Left lung (tissue), 10 donors: ENCODE measurements around the gene IER5. TPM values are rescaled to one million over a fixed set of nuclear protein-coding genes. Genes with fewer than 3 reads are reported as not detected.

Experiments
- ATAC-seq: fragments of 200-7000 bp; cut with Tn5 transposase; one replicate; pipeline ENCODE4 v1.9.1; 2020; ENCODE audit warnings: moderate library complexity
- DNase-seq, 4 donors: peaks; one replicate each; pipeline ENCODE4 v3.0.0-alpha.2; 2013 to 2020
- H3K27ac ChIP-seq, 2 donors: fragments of 200-600 bp; sonication (generic) in 1 of 2; one replicate each; pipeline versions ENCODE4 v1.5.0 to v1.8.0; 2020 to 2021
- H3K27me3 ChIP-seq, 2 donors: fragments of 200-600 bp; sonication (generic) in 1 of 2; one replicate each; pipeline versions ENCODE4 v1.5.0 to v1.8.0; 2020 to 2021
- H3K36me3 ChIP-seq, 2 donors: fragments of 200-600 bp; sonication (generic) in 1 of 2; one replicate each; pipeline versions ENCODE4 v1.5.0 to v1.8.0; 2020 to 2021
- H3K4me1 ChIP-seq, 2 donors: fragments of 200-600 bp; one replicate each; pipeline ENCODE4 v1.8.0; 2021
- H3K4me3 ChIP-seq, 2 donors: fragments of 200-600 bp; sonication (generic) in 1 of 2; one replicate each; pipeline versions ENCODE4 v1.5.0 to v1.8.0; 2020 to 2021; ENCODE audit warnings: mild to moderate bottlenecking in 1 of 2
- H3K9me3 ChIP-seq, 2 donors: fragments of 200-600 bp; sonication (generic) in 1 of 2; one replicate each; pipeline versions ENCODE4 v1.5.0 to v1.8.0; 2020 to 2021
- intact Hi-C, 2 donors: fragments of 100-400 bp; cut with DNase I; formaldehyde crosslinking; loops; one replicate each; pipeline versions ENCODE4 v1.11.2 to v1.14.2; 2022
- polyA plus RNA-seq, 6 donors: library from polyadenylated mRNA; unstranded; fragments of 120-200 nt; gene quantifications; one replicate each; pipeline ENCODE4 v1.2.1, GENCODE V29; 2013; ENCODE audit not compliant: insufficient read length in 6 of 6
- total RNA-seq, 2 donors: library from RNA; stranded (reverse); fragmentation: NEBNext Ultra II Directional; extraction: Animal tissue kit (Norgen Biotek cat#: 25700); gene quantifications; one replicate each; pipeline ENCODE4 v1.2.1, GENCODE V29; 2021
- TF ChIP-seq, protein P1 (sequence below), 2 donors: fragments of 200-600 bp; sonication (generic) in 1 of 2; IDR thresholded peaks; one replicate each; pipeline versions ENCODE4 v1.5.0 to v1.8.0; 2021; ENCODE audit warnings: antibody characterized with exemption in 2 of 2
- donor health status: DM: no; HTN: yes; CAD: no.
- donor health status: DM: no; HTN: no; CAD: no.

IER5 gene
- total and polyA plus RNA-seq, 8 donors, result 5.3 to 26.6 (median 10.6) TPM

DNA sequence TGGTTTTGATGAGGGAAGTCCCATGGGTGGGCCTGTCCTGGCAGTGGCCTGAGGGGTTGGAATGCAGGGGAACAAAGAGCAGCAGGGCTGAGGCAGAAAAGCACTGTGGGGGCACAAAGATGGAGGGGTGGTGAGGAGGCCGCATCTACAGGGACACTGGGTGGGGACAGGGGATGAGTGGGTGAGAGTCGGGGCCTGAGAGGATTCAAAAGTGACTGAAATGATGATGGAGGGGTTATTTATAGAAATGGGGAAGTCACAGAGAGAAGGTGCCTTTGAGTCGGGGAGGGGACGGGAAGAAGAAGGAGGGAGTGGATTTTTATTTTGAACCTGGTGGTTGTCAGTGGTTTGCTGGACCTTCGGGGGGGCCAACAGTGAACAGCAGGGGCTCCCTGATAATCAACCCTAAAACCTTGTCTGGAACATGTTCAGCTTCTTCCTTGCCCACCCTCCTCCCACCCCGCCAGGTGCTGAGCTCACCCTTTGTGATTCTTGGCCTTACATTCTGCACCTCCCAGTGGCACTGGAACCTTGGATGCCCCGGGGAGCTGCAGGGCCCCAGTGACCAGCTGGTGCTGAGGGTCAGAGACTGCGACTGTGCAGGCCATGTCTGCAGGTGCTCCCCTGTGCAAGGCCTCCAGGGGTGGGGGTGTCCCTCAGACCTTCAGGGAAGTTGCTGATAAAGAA, 42.9 kb downstream of the IER5 start:
- H3K27ac ChIP-seq, result peak overlapping the region in 1 of 2 donors; percentile 37
- H3K27me3 ChIP-seq, result no peaks in the 10 kb centered on the region
- intact Hi-C loops, result no loop called here
- no peaks in the 10 kb centered on the region for H3K9me3 ChIP-seq
- no peak overlapping the region for H3K4me3 ChIP-seq
- peaks cover 20 to 91% of the 10 kb centered on the region in 2 donors for H3K4me1 ChIP-seq
- no peaks in the 10 kb centered on the region for H3K36me3 ChIP-seq
- no peak for ATAC-seq
- TF ChIP-seq, protein P1, sequence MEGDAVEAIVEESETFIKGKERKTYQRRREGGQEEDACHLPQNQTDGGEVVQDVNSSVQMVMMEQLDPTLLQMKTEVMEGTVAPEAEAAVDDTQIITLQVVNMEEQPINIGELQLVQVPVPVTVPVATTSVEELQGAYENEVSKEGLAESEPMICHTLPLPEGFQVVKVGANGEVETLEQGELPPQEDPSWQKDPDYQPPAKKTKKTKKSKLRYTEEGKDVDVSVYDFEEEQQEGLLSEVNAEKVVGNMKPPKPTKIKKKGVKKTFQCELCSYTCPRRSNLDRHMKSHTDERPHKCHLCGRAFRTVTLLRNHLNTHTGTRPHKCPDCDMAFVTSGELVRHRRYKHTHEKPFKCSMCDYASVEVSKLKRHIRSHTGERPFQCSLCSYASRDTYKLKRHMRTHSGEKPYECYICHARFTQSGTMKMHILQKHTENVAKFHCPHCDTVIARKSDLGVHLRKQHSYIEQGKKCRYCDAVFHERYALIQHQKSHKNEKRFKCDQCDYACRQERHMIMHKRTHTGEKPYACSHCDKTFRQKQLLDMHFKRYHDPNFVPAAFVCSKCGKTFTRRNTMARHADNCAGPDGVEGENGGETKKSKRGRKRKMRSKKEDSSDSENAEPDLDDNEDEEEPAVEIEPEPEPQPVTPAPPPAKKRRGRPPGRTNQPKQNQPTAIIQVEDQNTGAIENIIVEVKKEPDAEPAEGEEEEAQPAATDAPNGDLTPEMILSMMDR (IDR thresholded peaks at IDR 0.05), result no peak
- DNase-seq, result no peak

DNA sequence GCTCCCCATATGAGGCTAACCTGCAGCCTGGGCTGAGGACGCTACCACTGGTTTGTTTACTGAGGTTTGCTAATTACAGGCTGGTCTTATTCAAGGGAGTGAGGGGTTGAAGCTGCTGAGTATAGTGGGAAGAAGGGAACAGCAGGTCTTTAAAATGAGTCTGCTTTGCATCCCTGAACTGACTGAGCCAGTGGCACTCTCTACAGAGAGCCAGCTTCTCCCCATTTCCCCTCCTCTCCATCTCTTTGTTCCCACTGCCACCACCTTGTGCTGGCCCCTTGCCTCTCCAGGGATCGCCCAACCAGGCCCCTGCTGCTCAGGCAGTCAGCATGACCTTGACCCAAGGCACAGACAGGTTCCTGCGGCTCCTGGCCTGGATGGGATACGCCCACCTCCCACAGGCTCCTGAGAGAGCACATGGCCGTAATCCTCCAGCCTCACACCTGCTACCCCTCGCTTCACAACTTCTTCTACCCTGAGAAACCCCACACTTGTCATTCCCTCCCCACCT, 45.0 kb downstream of the IER5 start:
- Histone ChIP-seq H3K27ac (no peak overlapping the region), H3K36me3 (no peaks in the 10 kb centered on the region), H3K9me3 (no peaks in the 10 kb centered on the region), H3K27me3 (no peaks in the 10 kb centered on the region), H3K4me3 (no peak overlapping the region), H3K4me1 (peaks cover 15 to 72% of the 10 kb centered on the region in 2 donors)
- TF ChIP-seq, protein P1 (IDR thresholded peaks at IDR 0.05), result no peak
- ATAC-seq (no peak), DNase-seq (no peak)
- intact Hi-C loops, result no loop called here

DNA sequence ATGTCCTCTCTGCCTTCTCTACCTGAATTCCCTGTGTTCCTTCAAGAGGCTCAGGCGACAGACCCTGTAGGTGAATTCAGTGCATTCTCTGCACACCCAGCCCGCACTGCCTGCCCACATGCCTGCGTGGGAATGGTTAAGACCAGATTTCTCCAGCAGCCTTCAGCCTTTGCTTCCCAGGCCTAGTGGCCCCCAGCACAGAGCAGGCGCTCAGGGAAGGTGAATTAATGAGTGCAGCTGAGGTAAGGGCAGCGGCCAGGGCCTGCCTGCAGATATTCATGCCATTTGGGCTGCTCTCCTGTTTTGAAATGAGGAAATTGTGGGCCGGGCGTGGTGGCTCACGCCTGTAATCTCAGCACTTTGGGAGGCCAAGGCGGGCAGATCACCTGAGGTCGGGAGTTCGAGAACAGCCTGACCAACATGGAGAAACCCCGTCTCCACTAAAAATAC, 45.5 kb downstream of the IER5 start:
- H3K36me3 ChIP-seq, result no peaks in the 10 kb centered on the region
- peaks cover 13 to 68% of the 10 kb centered on the region in 2 donors for H3K4me1 ChIP-seq
- H3K27me3 ChIP-seq, result no peaks in the 10 kb centered on the region
- ATAC-seq (no peak), DNase-seq (no peak)
- TF ChIP-seq, protein P1 (IDR thresholded peaks at IDR 0.05), result no peak
- H3K9me3 ChIP-seq, result no peaks in the 10 kb centered on the region
- intact Hi-C loops, result no loop called here
- peak overlapping the region in 1 of 2 donors; percentile 81 for H3K27ac ChIP-seq
- no peak overlapping the region for H3K4me3 ChIP-seq

DNA sequence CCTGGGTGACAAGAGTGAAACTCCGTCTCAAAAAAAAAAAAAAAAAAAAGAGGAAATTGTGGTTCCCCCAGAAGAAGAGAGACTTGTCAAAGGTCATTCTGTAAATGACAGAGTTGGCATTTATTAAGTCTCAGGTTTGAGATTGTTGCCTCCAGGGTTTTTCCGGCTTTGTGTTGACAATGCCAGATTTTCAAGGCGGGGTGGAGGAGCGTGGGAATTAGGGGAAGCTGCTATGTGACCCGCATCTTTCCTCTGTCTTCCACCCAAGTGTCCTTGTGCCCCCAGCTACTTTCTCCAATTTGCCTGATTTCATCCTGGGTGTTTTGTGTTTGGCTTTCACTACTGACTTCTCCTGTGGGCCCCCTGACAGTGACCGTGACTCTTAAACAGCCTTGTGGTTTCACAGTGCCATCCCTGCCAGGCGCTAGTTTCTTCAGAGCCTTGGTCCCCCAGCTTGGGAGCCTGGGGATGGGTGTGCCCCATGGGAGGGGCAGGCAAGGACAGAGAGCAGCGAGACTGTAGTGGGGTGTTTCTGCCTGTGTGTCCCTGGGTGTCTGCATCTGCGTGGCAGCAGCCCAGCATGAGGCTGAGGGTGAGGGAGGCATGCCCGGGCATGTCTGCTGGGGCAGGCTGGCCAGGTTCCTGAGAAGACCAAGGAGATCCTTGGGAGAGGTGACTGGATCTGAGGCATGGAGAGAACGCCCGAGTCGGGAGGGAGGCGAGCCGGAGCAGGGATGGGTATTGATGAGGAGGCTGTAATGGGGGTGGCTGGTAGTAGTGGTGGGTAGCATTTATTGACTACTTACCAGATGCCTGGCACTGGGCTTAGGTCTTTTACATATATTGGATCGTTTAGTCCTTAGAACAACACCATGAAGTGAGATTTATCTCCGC, 46.3 kb downstream of the IER5 start:
- TF ChIP-seq, protein P1 (IDR thresholded peaks at IDR 0.05), result no peak
- peaks cover 7 to 68% of the 10 kb centered on the region in 2 donors for H3K4me1 ChIP-seq
- H3K27me3 ChIP-seq, result no peaks in the 10 kb centered on the region
- H3K4me3 ChIP-seq, result no peak overlapping the region
- no peaks in the 10 kb centered on the region for H3K9me3 ChIP-seq
- ATAC-seq, result peak; percentile 70
- H3K27ac ChIP-seq, result peak overlapping the region; percentile 68 to 81
- intact Hi-C loops, result no loop called here
- no peaks in the 10 kb centered on the region for H3K36me3 ChIP-seq
- peak in 1 of 4 donors; percentile 84 for DNase-seq

DNA sequence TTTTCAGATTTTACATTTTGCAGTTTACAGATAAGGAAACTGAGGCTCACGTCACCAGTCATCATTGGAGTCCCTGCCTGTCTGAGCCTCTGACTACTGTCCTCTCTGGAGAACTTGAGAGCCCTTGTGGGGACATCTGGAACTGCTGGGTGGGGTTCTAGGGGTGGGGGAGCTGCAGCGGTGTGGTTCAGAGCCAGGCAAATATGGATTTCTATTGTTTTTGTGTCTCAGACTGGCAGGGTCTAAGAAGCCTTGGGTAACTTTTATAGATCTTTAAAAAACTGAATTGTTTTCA, 46.9 kb downstream of the IER5 start:
- no peaks in the 10 kb centered on the region for H3K36me3 ChIP-seq
- H3K27ac ChIP-seq, result peak overlapping the region; percentile 68 to 81
- ATAC-seq, result no peak
- H3K27me3 ChIP-seq, result no peaks in the 10 kb centered on the region
- no peak for DNase-seq
- H3K4me1 ChIP-seq, result peaks cover 7 to 68% of the 10 kb centered on the region in 2 donors
- H3K4me3 ChIP-seq, result no peak overlapping the region
- TF ChIP-seq, protein P1 (IDR thresholded peaks at IDR 0.05), result peak in 1 of 2 donors; percentile 38
- intact Hi-C loops, result no loop called here
- no peaks in the 10 kb centered on the region for H3K9me3 ChIP-seq
